HEK293 (cell line): ENCODE results near the gene CCNY.

ENCODE experiments used
- CTCF ChIA-PET: fragments of 350-600 bp; formaldehyde crosslinking; extraction: SDS; loops from one replicate; lab custom pipeline; 2021; ENCODE audit warnings: antibody characterized with exemption; lab: Yijun Ruan, JAX
- POLR2A ChIA-PET: fragments of 300-600 bp; formaldehyde crosslinking; extraction: SDS; loops from one replicate; lab custom pipeline; 2020; ENCODE audit warnings: antibody characterized with exemption, inconsistent platforms; lab: Yijun Ruan, JAX
- H3K27ac ChIP-seq: fragments of 200-500 bp; sonication (Bioruptor generic); 2 replicates; pipeline ENCODE4 v1.5.1; 2014; ENCODE audit warnings: low read depth, low read length, control low read depth, inconsistent platforms; ENCODE audit errors: extremely low read depth
- H3K36me3 ChIP-seq, 2 experiments: fragments of 200-500 bp in 1 of 2; sonication (Bioruptor generic) in 1 of 2; 1 replicate in 1 of 2; 2 replicates in 1 of 2; pipeline ENCODE4 v1.5.1; 2014 to 2017; ENCODE audit warnings: inconsistent platforms in 2 of 2, low read length in 2 of 2; ENCODE audit not compliant: control insufficient read depth in 2 of 2, insufficient read depth in 1 of 2
- H3K4me1 ChIP-seq: fragments of 200-500 bp; sonication (Bioruptor generic); 2 replicates; pipeline ENCODE4 v1.5.1; 2014; ENCODE audit warnings: mild to moderate bottlenecking, low read length, inconsistent platforms; ENCODE audit not compliant: control insufficient read depth, insufficient read depth
- H3K4me3 ChIP-seq: 2 replicates; pipeline ENCODE4 v1.5.1; 2011; ENCODE audit warnings: low read depth, mild to moderate bottlenecking, control low read depth, low read length, moderate library complexity
- H3K9me3 ChIP-seq: fragments of 200-500 bp; sonication (Bioruptor generic); 2 replicates; pipeline ENCODE4 v1.5.1; 2014; ENCODE audit warnings: low read depth, low read length, inconsistent platforms; ENCODE audit not compliant: control insufficient read depth, insufficient read depth
- EGR2 ChIP-seq: fragments of 450-650 bp; formaldehyde crosslinking; IDR thresholded peaks from 2 replicates; pipeline ENCODE4 v1.5.1; 2016; ENCODE audit warnings: low read depth, missing biosample characterization, missing genetic modification characterization
- KLF7 ChIP-seq: fragments of 450-650 bp; formaldehyde crosslinking; IDR thresholded peaks from 2 replicates; pipeline ENCODE4 v1.5.1; 2016; ENCODE audit warnings: missing biosample characterization, missing genetic modification characterization, borderline replicate concordance
- SALL2 ChIP-seq: fragments of 450-650 bp; formaldehyde crosslinking; IDR thresholded peaks from 2 replicates; pipeline ENCODE4 v1.5.0; 2017; ENCODE audit warnings: missing biosample characterization, mild to moderate bottlenecking, missing genetic modification characterization, borderline replicate concordance
- SP2 ChIP-seq: fragments of 450-650 bp; formaldehyde crosslinking; IDR thresholded peaks from 2 replicates; pipeline ENCODE4 v1.5.1; 2016; ENCODE audit warnings: missing biosample characterization, missing genetic modification characterization
- ZBTB7A ChIP-seq: fragments of 450-650 bp; formaldehyde crosslinking; IDR thresholded peaks from 2 replicates; pipeline ENCODE4 v1.5.1; 2016; ENCODE audit warnings: low read depth, missing biosample characterization, missing genetic modification characterization
- ZNF174 ChIP-seq: fragments of 450-650 bp; formaldehyde crosslinking; IDR thresholded peaks from 2 replicates; pipeline ENCODE4 v1.5.0; 2017; ENCODE audit warnings: missing biosample characterization, mild to moderate bottlenecking, missing genetic modification characterization
- ZNF239 ChIP-seq: fragments of 450-650 bp; formaldehyde crosslinking; IDR thresholded peaks from 2 replicates; pipeline ENCODE4 v1.5.1; 2016; ENCODE audit warnings: missing biosample characterization, missing genetic modification characterization
- ZNF266 ChIP-seq: fragments of 450-650 bp; formaldehyde crosslinking; IDR thresholded peaks from 2 replicates; pipeline ENCODE4 v1.5.1; 2016; ENCODE audit warnings: missing biosample characterization, missing genetic modification characterization, low read depth
- ZNF302 ChIP-seq: fragments of 450-650 bp; formaldehyde crosslinking; IDR thresholded peaks from 2 replicates; pipeline ENCODE4 v1.5.1; 2016; ENCODE audit warnings: missing biosample characterization, missing genetic modification characterization, low read depth
- ZNF558 ChIP-seq: fragments of 450-650 bp; formaldehyde crosslinking; IDR thresholded peaks from 2 replicates; pipeline ENCODE4 v1.5.1; 2016; ENCODE audit warnings: missing biosample characterization, missing genetic modification characterization
- ZNF585B ChIP-seq: fragments of 450-650 bp; formaldehyde crosslinking; IDR thresholded peaks from 2 replicates; pipeline ENCODE4 v1.5.1; 2016; ENCODE audit warnings: missing biosample characterization, missing genetic modification characterization
- ZNF596 ChIP-seq: fragments of 450-650 bp; IDR thresholded peaks from 2 replicates; pipeline ENCODE4 v1.5.0; 2018; ENCODE audit warnings: missing biosample characterization, mild to moderate bottlenecking, missing genetic modification characterization, moderate library complexity
- ZNF600 ChIP-seq: fragments of 450-650 bp; formaldehyde crosslinking; IDR thresholded peaks from 2 replicates; pipeline ENCODE4 v1.5.1; 2016; ENCODE audit warnings: missing biosample characterization, missing genetic modification characterization
- ZNF623 ChIP-seq: fragments of 450-650 bp; formaldehyde crosslinking; IDR thresholded peaks from 2 replicates; pipeline ENCODE4 v1.5.1; 2016; ENCODE audit warnings: missing biosample characterization, missing genetic modification characterization
- ZSCAN16 ChIP-seq: fragments of 450-650 bp; formaldehyde crosslinking; IDR thresholded peaks from 2 replicates; pipeline ENCODE4 v1.5.1; 2016; ENCODE audit warnings: missing biosample characterization, missing genetic modification characterization
- TF ChIP-seq, protein P1 (sequence below): fragments of 450-650 bp; formaldehyde crosslinking; IDR thresholded peaks from 2 replicates; pipeline ENCODE4 v1.5.1; 2016; ENCODE audit warnings: missing biosample characterization, missing genetic modification characterization
- TF ChIP-seq, protein P2 (sequence below): fragments of 450-650 bp; formaldehyde crosslinking; IDR thresholded peaks from 2 replicates; pipeline ENCODE4 v1.5.1; 2016; ENCODE audit warnings: missing biosample characterization, missing genetic modification characterization
- TF ChIP-seq, protein P3 (sequence below): fragments of 450-650 bp; formaldehyde crosslinking; IDR thresholded peaks from 2 replicates; pipeline ENCODE4 v1.5.1; 2016; ENCODE audit warnings: missing biosample characterization, missing genetic modification characterization
- TF ChIP-seq, protein P4 (sequence below): fragments of 450-650 bp; formaldehyde crosslinking; IDR thresholded peaks from 2 replicates; pipeline ENCODE4 v1.5.1; 2017; ENCODE audit warnings: missing biosample characterization, missing genetic modification characterization
- TF ChIP-seq, protein P5 (sequence below): fragments of 450-650 bp; formaldehyde crosslinking; IDR thresholded peaks from 2 replicates; pipeline ENCODE4 v1.5.1; 2016; ENCODE audit warnings: missing biosample characterization, missing genetic modification characterization

The CCNY gene

DNA sequence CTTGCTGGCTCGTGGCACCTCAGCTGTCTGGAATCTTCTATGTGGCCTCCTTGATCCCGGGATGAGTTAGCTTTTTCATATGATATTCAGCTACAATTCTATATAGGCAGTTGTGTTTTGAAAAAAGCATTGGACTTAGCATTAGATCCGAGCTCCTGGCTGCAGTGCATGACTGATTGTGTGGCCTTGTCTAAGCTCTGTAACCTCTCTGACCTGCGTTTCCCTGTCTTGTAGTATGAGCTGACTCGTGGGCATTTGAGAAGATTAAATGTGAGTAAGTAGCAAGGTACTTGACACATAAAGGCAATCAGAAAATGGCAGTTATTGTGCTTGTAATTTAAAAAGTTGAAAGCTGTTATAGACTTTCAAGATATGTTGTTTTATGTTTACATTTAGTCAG, 85.9 kb downstream of the CCNY start (continued):
- no peak for TF ChIP-seq SP2 (tag by site-specific recombination)
- no peak for TF ChIP-seq ZBTB7A (tag by site-specific recombination)
- TF ChIP-seq, protein P1, sequence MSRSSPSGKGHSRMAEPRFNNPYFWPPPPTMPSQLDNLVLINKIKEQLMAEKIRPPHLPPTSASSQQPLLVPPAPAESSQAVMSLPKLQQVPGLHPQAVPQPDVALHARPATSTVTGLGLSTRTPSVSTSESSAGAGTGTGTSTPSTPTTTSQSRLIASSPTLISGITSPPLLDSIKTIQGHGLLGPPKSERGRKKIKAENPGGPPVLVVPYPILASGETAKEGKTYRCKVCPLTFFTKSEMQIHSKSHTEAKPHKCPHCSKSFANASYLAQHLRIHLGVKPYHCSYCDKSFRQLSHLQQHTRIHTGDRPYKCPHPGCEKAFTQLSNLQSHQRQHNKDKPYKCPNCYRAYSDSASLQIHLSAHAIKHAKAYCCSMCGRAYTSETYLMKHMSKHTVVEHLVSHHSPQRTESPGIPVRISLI (tag by site-specific recombination), result no peak
- TF ChIP-seq SALL2, result no peak
- TF ChIP-seq ZSCAN16, result no peak
- no peak for TF ChIP-seq EGR2 (tag by site-specific recombination)
- TF ChIP-seq ZNF623 (tag by site-specific recombination), result no peak
- TF ChIP-seq ZNF266 (tag by site-specific recombination), result no peak

DNA sequence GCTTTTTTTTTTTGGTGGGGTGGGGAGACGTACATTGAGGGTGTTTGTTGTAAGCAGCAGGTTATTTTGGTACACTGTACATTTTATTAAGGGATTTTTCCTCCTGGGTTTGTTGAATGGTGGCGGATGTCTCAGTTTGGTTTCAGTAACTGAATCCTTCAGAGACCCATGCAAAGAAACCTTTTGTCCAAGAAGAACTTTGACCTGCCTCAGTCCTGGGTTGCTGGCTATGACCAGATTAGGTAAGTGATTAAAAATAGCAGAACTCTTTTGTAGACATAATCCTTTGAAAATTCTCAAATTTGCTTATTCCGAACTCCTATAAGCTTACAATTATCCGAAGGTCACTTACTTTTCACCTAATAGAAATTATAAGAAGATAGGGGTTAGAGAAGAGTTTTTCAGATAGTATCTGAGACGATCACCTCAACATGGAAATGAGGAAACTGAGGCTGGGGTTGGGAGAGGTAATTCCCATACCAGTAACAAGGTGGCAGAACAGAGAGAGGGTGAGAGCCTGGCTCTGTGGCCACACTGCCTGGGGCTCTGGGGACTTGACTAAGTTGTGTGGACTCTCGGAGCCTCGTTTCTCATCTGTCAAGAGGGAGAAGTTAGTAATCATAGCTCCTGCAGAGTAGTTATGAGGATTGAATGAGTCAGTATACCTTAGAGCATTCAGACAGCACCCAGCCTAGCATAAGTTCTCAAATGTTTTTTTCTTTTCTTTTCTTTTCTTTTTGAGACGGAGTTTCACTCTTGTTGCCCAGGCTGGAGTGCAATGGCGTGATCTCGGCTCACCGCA, 87.4 kb downstream of the CCNY start:
- peaks cover 8% of the 10 kb centered on the region for H3K4me1 ChIP-seq
- H3K4me3 ChIP-seq, result no peak overlapping the region
- ChIA-PET POLR2A (interaction anchor here (0.6 kb wide), 1 partner anchor 436 kb away, joined by 8 read pairs; no protein-coding TSS in a partner anchor), CTCF (interaction anchor here (1.0 kb wide), 1 partner anchor 139 kb away, joined by 3 read pairs; no protein-coding TSS in a partner anchor)
- H3K9me3 ChIP-seq, result no peaks in the 10 kb centered on the region
- no peak overlapping the region for H3K27ac ChIP-seq
- TF ChIP-seq ZNF558 (tag by site-specific recombination) (no peak), KLF7 (tag by site-specific recombination) (no peak), ZNF266 (tag by site-specific recombination) (no peak), ZNF596 (tag by site-specific recombination) (no peak), ZNF239 (tag by site-specific recombination) (no peak), ZNF302 (tag by site-specific recombination) (no peak), ZNF174 (no peak), ZNF600 (tag by site-specific recombination) (no peak), ZNF585B (tag by site-specific recombination) (no peak)
- TF ChIP-seq, protein P2, sequence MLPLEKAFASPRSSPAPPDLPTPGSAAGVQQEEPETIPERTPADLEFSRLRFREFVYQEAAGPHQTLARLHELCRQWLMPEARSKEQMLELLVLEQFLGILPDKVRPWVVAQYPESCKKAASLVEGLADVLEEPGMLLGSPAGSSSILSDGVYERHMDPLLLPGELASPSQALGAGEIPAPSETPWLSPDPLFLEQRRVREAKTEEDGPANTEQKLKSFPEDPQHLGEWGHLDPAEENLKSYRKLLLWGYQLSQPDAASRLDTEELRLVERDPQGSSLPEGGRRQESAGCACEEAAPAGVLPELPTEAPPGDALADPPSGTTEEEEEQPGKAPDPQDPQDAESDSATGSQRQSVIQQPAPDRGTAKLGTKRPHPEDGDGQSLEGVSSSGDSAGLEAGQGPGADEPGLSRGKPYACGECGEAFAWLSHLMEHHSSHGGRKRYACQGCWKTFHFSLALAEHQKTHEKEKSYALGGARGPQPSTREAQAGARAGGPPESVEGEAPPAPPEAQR, result no peak
- TF ChIP-seq, protein P3, sequence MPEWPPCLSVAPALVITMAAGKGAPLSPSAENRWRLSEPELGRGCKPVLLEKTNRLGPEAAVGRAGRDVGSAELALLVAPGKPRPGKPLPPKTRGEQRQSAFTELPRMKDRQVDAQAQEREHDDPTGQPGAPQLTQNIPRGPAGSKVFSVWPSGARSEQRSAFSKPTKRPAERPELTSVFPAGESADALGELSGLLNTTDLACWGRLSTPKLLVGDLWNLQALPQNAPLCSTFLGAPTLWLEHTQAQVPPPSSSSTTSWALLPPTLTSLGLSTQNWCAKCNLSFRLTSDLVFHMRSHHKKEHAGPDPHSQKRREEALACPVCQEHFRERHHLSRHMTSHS (tag by site-specific recombination), result no peak
- TF ChIP-seq, protein P4, sequence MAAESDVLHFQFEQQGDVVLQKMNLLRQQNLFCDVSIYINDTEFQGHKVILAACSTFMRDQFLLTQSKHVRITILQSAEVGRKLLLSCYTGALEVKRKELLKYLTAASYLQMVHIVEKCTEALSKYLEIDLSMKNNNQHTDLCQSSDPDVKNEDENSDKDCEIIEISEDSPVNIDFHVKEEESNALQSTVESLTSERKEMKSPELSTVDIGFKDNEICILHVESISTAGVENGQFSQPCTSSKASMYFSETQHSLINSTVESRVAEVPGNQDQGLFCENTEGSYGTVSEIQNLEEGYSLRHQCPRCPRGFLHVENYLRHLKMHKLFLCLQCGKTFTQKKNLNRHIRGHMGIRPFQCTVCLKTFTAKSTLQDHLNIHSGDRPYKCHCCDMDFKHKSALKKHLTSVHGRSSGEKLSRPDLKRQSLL (tag by site-specific recombination), result no peak
- TF ChIP-seq, protein P5, sequence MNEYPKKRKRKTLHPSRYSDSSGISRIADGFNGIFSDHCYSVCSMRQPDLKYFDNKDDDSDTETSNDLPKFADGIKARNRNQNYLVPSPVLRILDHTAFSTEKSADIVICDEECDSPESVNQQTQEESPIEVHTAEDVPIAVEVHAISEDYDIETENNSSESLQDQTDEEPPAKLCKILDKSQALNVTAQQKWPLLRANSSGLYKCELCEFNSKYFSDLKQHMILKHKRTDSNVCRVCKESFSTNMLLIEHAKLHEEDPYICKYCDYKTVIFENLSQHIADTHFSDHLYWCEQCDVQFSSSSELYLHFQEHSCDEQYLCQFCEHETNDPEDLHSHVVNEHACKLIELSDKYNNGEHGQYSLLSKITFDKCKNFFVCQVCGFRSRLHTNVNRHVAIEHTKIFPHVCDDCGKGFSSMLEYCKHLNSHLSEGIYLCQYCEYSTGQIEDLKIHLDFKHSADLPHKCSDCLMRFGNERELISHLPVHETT, result no peak
- no peaks in the 10 kb centered on the region for H3K36me3 ChIP-seq
